Prostate gland (tissue), 2 donors: ENCODE measurements around the gene ITSN1. TPM values are rescaled to one million over a fixed set of nuclear protein-coding genes. Genes with fewer than 3 reads are reported as not detected.

ENCODE experiments used
- DNase-seq: peaks from one replicate; pipeline ENCODE4 v3.0.0-alpha.2; 2019; ENCODE audit warnings: low spot score
- H3K27ac ChIP-seq, 2 donors: fragments of 200-600 bp; sonication (generic); 2 replicates each; pipeline ENCODE4 v1.5.1; 2017 to 2019
- H3K27me3 ChIP-seq: fragments of 200-600 bp; sonication (generic); replicated peaks from 2 replicates; pipeline ENCODE4 v1.5.1; 2019; ENCODE audit not compliant: insufficient read depth
- H3K36me3 ChIP-seq, 2 donors: fragments of 200-600 bp; sonication (generic); 1 replicate in 1 of 2; 2 replicates in 1 of 2; pipeline versions ENCODE4 v1.5.1 to v1.8.1; 2017 to 2019
- H3K4me1 ChIP-seq: fragments of 200-600 bp; sonication (generic); replicated peaks from 2 replicates; pipeline ENCODE4 v1.5.1; 2019
- H3K4me3 ChIP-seq, 2 donors: fragments of 200-600 bp; sonication (generic); 2 replicates each; pipeline ENCODE4 v1.5.1; 2017 to 2019
- H3K9me3 ChIP-seq: fragments of 200-600 bp; sonication (generic); 2 replicates; pipeline ENCODE4 v1.5.1; 2017
- POLR2A ChIP-seq: fragments of 450-650 bp; IDR thresholded peaks from one replicate; pipeline ENCODE4 v1.6.1; 2016; ENCODE audit warnings: antibody characterized with exemption, mild to moderate bottlenecking
- POLR2AphosphoS5 ChIP-seq: sonication (generic); formaldehyde crosslinking; IDR thresholded peaks from one replicate; pipeline ENCODE4 v1.6.1; 2017; ENCODE audit warnings: antibody characterized with exemption
- WGBS: methylation state at CpG from one replicate; pipeline ENCODE4 v1.1.5; 2018; 5-methylcytosine and 5-hydroxymethylcytosine counted together
- intact Hi-C: fragments of 100-400 bp; cut with DNase I; formaldehyde crosslinking; loops from one replicate; pipeline ENCODE4 v1.14.2; 2022
- total RNA-seq, 2 donors: library from RNA; depleted of rRNA; stranded (reverse); fragments of >200 nt; gene quantifications; one replicate each; pipeline ENCODE4 v1.1.0, GENCODE V29; 2016
- TF ChIP-seq, protein P1 (sequence below), 4 experiments: fragments of 200-600 bp in 2 of 4; fragments of 450-650 bp in 2 of 4; sonication (generic) in 2 of 4; IDR thresholded peaks; 1 replicate in 3 of 4; 2 replicates in 1 of 4; pipeline ENCODE4 v1.5.1; 2016 to 2019; ENCODE audit warnings: antibody characterized with exemption in 4 of 4, mild to moderate bottlenecking in 2 of 4, moderate library complexity in 2 of 4

The ITSN1 gene
- total RNA-seq, 2 donors from 2014 or later: 14.8 to 44.9 TPM

DNA sequence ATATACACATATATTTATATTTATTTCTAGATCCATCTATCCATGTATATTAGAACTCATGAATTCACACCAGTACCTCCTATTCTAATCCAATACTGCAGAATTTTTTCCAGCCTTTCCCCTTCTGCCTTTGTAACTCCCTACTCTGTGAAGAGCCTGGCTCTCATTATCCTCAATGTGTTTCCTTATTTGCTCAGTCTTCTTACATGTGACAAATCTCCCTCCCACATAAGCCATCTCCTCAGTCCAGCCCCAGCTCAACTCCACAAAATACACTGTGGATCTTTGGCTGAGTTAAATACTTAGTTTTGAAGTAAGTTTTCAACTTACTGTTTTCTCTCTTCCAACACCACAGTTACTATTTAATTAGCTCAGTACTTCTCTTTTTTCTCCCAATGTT is 227.6 kb downstream of the ITSN1 start:
- TF ChIP-seq, protein P1, sequence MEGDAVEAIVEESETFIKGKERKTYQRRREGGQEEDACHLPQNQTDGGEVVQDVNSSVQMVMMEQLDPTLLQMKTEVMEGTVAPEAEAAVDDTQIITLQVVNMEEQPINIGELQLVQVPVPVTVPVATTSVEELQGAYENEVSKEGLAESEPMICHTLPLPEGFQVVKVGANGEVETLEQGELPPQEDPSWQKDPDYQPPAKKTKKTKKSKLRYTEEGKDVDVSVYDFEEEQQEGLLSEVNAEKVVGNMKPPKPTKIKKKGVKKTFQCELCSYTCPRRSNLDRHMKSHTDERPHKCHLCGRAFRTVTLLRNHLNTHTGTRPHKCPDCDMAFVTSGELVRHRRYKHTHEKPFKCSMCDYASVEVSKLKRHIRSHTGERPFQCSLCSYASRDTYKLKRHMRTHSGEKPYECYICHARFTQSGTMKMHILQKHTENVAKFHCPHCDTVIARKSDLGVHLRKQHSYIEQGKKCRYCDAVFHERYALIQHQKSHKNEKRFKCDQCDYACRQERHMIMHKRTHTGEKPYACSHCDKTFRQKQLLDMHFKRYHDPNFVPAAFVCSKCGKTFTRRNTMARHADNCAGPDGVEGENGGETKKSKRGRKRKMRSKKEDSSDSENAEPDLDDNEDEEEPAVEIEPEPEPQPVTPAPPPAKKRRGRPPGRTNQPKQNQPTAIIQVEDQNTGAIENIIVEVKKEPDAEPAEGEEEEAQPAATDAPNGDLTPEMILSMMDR (IDR thresholded peaks at IDR 0.05): no peak
- TF ChIP-seq POLR2A (no peak), POLR2AphosphoS5 (no peak)
- intact Hi-C loops: no loop called here
- H3K9me3 ChIP-seq: no peaks in the 10 kb centered on the region
- no peak for DNase-seq
- H3K27ac ChIP-seq: no peak overlapping the region
- H3K4me3 ChIP-seq: no peak overlapping the region
- H3K36me3 ChIP-seq: no peaks in the 10 kb centered on the region
- no peaks in the 10 kb centered on the region for H3K4me1 ChIP-seq
- no peaks in the 10 kb centered on the region for H3K27me3 ChIP-seq

DNA sequence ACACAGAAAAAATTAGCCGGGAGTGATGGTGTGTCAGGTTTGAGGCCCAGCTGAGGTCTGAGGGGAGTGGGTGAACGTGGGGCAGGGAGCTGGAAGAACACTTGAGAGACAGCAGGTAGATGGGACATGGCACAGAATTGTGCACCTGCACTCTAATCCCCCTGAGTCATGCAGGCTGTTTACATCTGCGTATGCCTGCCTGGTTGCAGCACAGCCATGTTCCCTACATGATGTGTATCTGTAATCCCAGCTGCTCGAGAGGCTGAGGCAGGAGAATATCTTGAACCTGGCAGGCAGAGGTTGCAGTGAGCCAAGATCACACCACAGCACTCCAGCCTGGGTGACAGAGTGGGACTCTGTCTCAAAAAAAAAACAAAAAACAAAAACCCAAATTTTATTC is 228.5 kb downstream of the ITSN1 start:
- no peaks in the 10 kb centered on the region for H3K36me3 ChIP-seq
- H3K27ac ChIP-seq: no peak overlapping the region
- no peaks in the 10 kb centered on the region for H3K27me3 ChIP-seq
- no peaks in the 10 kb centered on the region for H3K4me1 ChIP-seq
- H3K4me3 ChIP-seq: no peak overlapping the region
- no peaks in the 10 kb centered on the region for H3K9me3 ChIP-seq
- TF ChIP-seq POLR2A: no peak
- intact Hi-C loops: no loop called here
- no peak for DNase-seq
- WGBS: 76% methylated on average over 4 of the region's 4 CpGs

DNA sequence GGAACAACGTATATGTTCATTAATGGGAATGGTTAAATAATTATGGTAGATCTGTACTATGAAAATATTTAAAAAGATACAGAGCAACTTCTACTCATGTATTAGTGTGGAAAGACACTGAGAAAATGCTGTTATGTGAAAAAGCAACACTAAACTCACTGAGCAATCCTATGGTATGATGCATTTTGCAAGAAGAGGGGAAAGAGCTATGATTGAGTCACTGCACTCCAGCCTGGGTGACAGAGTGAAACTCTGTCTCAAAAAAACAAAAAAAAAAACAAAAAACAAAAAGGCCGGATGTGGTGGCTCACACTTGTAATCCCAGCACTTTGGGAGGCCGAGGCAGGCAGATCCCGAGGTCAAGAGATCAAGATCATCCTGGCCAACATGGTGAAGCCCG is 228.9 kb downstream of the ITSN1 start:
- Histone ChIP-seq H3K4me3 (no peak overlapping the region), H3K27me3 (no peaks in the 10 kb centered on the region), H3K36me3 (no peaks in the 10 kb centered on the region), H3K9me3 (no peaks in the 10 kb centered on the region), H3K27ac (no peak overlapping the region), H3K4me1 (no peaks in the 10 kb centered on the region)
- intact Hi-C loops: no loop called here
- DNase-seq: no peak
- WGBS: 88% methylated on average over 5 of the region's 5 CpGs
- TF ChIP-seq POLR2AphosphoS5 (no peak), POLR2A (no peak)
- TF ChIP-seq, protein P1 (IDR thresholded peaks at IDR 0.05): no peak

DNA sequence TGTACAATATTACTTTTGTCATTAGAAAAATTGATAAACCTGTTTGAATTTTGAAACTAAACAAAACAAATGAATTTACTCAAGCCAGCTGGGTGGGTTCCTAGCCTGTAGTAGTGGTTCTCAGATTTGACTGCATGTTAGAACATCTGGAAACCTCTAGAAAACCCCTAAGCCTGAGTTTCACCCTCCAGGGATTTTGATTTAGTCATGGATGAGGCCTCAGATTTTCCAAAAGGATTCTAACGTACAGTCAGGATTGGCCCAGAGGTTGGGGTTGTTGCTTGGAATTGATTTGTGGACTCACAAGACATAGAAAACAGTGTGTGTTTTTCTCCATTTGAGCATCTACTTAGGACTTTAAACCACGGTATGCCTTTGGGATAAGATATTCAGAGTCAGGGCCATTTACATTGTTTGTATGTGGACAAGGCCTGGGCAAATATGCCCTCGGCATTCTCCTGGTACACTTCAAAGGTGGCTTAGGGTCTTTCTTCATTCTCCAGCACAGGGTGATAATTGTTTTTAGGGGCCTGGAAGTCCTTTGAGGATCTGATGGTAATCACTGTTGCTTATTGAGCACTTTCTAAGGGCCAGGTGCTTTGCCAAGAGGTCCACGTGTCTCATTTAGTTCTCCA is 230.7 kb downstream of the ITSN1 start:
- 79% methylated on average over 4 of the region's 4 CpGs for WGBS
- intact Hi-C loops: no loop called here

DNA sequence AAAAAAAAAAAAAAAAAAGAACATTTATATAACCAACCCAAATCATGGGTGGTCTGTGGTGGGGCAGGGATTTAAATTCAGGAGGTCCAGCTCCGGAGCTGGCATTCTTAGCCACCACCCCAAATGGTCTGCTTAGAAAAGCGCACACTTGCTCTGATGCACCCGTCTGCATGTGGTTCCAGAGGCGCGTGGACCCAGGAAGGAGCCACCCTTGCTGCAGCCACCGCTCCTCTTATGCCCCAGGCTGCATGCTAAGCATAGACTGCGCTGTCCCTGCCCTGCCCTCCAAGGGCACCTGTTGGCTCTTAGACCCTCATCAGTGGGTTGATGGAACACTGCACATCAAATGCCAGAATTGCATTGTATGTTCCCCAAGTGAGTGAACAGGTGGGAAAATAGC is 231.9 kb downstream of the ITSN1 start:
- WGBS: 97% methylated on average over 7 of the region's 7 CpGs
- TF ChIP-seq POLR2AphosphoS5: no peak
- TF ChIP-seq, protein P1 (IDR thresholded peaks at IDR 0.05): no peak
- no peak for TF ChIP-seq POLR2A
- Histone ChIP-seq H3K27me3 (no peaks in the 10 kb centered on the region), H3K4me1 (no peaks in the 10 kb centered on the region), H3K27ac (no peak overlapping the region), H3K9me3 (no peaks in the 10 kb centered on the region), H3K4me3 (no peak overlapping the region), H3K36me3 (no peaks in the 10 kb centered on the region)
- intact Hi-C loops: no loop called here
- DNase-seq: no peak

More for the DNA sequence above, 230.7 kb downstream of the ITSN1 start:
- TF ChIP-seq POLR2AphosphoS5 (no peak), POLR2A (no peak)
- TF ChIP-seq, protein P1 (IDR thresholded peaks at IDR 0.05): no peak
- Histone ChIP-seq H3K27ac (no peak overlapping the region), H3K4me1 (no peaks in the 10 kb centered on the region), H3K4me3 (no peak overlapping the region), H3K36me3 (no peaks in the 10 kb centered on the region), H3K27me3 (no peaks in the 10 kb centered on the region), H3K9me3 (no peaks in the 10 kb centered on the region)
- DNase-seq: no peak
